CD4-positive, alpha-beta memory T cell (primary cell): ENCODE results near the gene TMEM235. TPM values are rescaled to one million over a fixed set of nuclear protein-coding genes. Genes with fewer than 3 reads are reported as not detected.
"Not testable (repeated sequence)": the region's sequence is repeated elsewhere in the genome, so short reads cannot be mapped to it uniquely, and the experiment has no call there.

Experiments
- CTCF ChIA-PET: fragments of 350-600 bp; sonication (Branson Sonifier 250); formaldehyde crosslinking; loops from one replicate; lab custom pipeline; 2021; ENCODE audit warnings: inconsistent platforms; ENCODE audit not compliant: partially characterized antibody; lab: Charles Lee
- POLR2A ChIA-PET: fragments of 350-600 bp; sonication (Branson Sonifier 250); formaldehyde crosslinking; loops from one replicate; lab custom pipeline; 2021; ENCODE audit not compliant: partially characterized antibody; lab: Charles Lee
- DNase-seq, 5 donors: peaks; one replicate each; pipeline versions ENCODE4 v3.0.0 to v3.0.0-alpha.2; 2020 to 2022; ENCODE audit warnings: mixed read lengths in 1 of 5
- H3K27ac ChIP-seq: one replicate; pipeline ENCODE4 v1.7.0; 2013; ENCODE audit warnings: low read depth, low read length
- H3K27me3 ChIP-seq: 2 replicates; pipeline ENCODE4 v1.7.0; 2013; ENCODE audit warnings: mild to moderate bottlenecking, low read length, moderate library complexity; ENCODE audit not compliant: insufficient read depth
- H3K36me3 ChIP-seq: 2 replicates; pipeline ENCODE4 v1.7.0; 2013; ENCODE audit warnings: mild to moderate bottlenecking, low read length, moderate library complexity; ENCODE audit not compliant: insufficient read depth
- H3K4me1 ChIP-seq: 2 replicates; pipeline ENCODE4 v1.7.0; 2013; ENCODE audit warnings: mild to moderate bottlenecking, low read length, moderate library complexity; ENCODE audit not compliant: insufficient read depth
- H3K4me3 ChIP-seq, 2 donors: one replicate each; pipeline ENCODE4 v1.7.0; 2013; ENCODE audit warnings: low read length in 2 of 2, mild to moderate bottlenecking in 1 of 2
- H3K9me3 ChIP-seq, 2 donors: one replicate each; pipeline ENCODE4 v1.7.0; 2013; ENCODE audit warnings: low read length in 2 of 2, control low read depth in 1 of 2; ENCODE audit not compliant: control insufficient read depth in 1 of 2
- H3K27ac Mint-ChIP-seq, 7 donors: one replicate each; pipeline ENCODE4 v1.8.0; 2020 to 2021; ENCODE audit warnings: mixed read lengths in 7 of 7, mild to moderate bottlenecking in 6 of 7, inconsistent platforms in 3 of 7, moderate library complexity in 3 of 7
- H3K27me3 Mint-ChIP-seq, 2 donors: one replicate each; pipeline ENCODE4 v1.8.0; 2020 to 2021; ENCODE audit warnings: mixed read lengths in 2 of 2
- H3K36me3 Mint-ChIP-seq, 2 donors: one replicate each; pipeline ENCODE4 v1.8.0; 2020 to 2021; ENCODE audit warnings: mixed read lengths in 2 of 2, inconsistent platforms in 1 of 2, mild to moderate bottlenecking in 1 of 2
- H3K4me1 Mint-ChIP-seq, 4 donors: one replicate each; pipeline ENCODE4 v1.8.0; 2020 to 2021; ENCODE audit warnings: mixed read lengths in 4 of 4, mild to moderate bottlenecking in 1 of 4
- H3K4me3 Mint-ChIP-seq, 8 donors: one replicate each; pipeline ENCODE4 v1.8.0; 2020 to 2021; ENCODE audit warnings: mixed read lengths in 8 of 8, mild to moderate bottlenecking in 7 of 8, moderate library complexity in 6 of 8, inconsistent platforms in 3 of 8
- H3K9me3 Mint-ChIP-seq, 8 donors: one replicate each; pipeline ENCODE4 v1.8.0; 2020 to 2021; ENCODE audit warnings: mixed read lengths in 8 of 8, mild to moderate bottlenecking in 5 of 8, inconsistent platforms in 3 of 8, moderate library complexity in 1 of 8
- intact Hi-C: fragments of 100-400 bp; cut with micrococcal nuclease; formaldehyde crosslinking; loops from one replicate; pipeline ENCODE4 v1.15.1; 2023
- polyA plus RNA-seq, 2 donors: library from polyadenylated mRNA; unstranded; fragments of 300-500 nt; fragmentation: Illumina TruSeq; gene quantifications; one replicate each; pipeline ENCODE4 v1.2.3, GENCODE V29; 2021
- total RNA-seq, 2 experiments: library from RNA; stranded (reverse); gene quantifications; one replicate each; pipeline ENCODE4 v1.2.3, GENCODE V29; 2021

The TMEM235 gene
- total and polyA plus RNA-seq, 4 experiments from 2014 or later = not detected

- peaks cover 62% of the 10 kb centered on the region for H3K4me1 ChIP-seq
- no peak for DNase-seq
- H3K4me3 ChIP-seq = peak overlapping the region; percentile 54 to 65
- H3K4me3 Mint-ChIP-seq = peak overlapping the region; percentile 82 to 94 (median 88)
- CTCF ChIA-PET = interaction anchor here (0.7 to 4.9 kb wide), 29 partner anchors 7 to 233 kb away, joined by 3 to 87 read pairs (median 4); partner anchors contain the start of gene TMC8
- peaks cover 0 to 5% (median 0%) of the 10 kb centered on the region in 8 donors for H3K9me3 Mint-ChIP-seq
- peaks cover 0 to 2% of the 10 kb centered on the region in 2 donors for H3K36me3 Mint-ChIP-seq
- no peaks in the 10 kb centered on the region for H3K36me3 ChIP-seq
- peak overlapping the region; percentile 61 for H3K27ac ChIP-seq
- intact Hi-C loops = loop anchor here (1.0 to 5.0 kb wide), 9 partner anchors 21 to 232 kb away; partner anchors contain the start of genes BIRC5, SOCS3 and TMC8
- peaks cover 31 to 59% (median 46%) of the 10 kb centered on the region in 4 donors for H3K4me1 Mint-ChIP-seq
- POLR2A ChIA-PET = interaction anchor here (0.9 to 3.9 kb wide), 24 partner anchors 11 to 293 kb away, joined by 3 to 30 read pairs (median 4); partner anchors contain the start of genes AFMID, SOCS3, TK1 and TMC8
- no peaks in the 10 kb centered on the region for H3K9me3 ChIP-seq
- peak overlapping the region; percentile 96 to 99 (median 98) for H3K27ac Mint-ChIP-seq
- peaks cover 0 to 1% of the 10 kb centered on the region in 2 donors for H3K27me3 Mint-ChIP-seq
- no peaks in the 10 kb centered on the region for H3K27me3 ChIP-seq
These were observed 20.3 kb downstream of the TMEM235 start for GRCh38 chr17:78251773-78252103.

DNA sequence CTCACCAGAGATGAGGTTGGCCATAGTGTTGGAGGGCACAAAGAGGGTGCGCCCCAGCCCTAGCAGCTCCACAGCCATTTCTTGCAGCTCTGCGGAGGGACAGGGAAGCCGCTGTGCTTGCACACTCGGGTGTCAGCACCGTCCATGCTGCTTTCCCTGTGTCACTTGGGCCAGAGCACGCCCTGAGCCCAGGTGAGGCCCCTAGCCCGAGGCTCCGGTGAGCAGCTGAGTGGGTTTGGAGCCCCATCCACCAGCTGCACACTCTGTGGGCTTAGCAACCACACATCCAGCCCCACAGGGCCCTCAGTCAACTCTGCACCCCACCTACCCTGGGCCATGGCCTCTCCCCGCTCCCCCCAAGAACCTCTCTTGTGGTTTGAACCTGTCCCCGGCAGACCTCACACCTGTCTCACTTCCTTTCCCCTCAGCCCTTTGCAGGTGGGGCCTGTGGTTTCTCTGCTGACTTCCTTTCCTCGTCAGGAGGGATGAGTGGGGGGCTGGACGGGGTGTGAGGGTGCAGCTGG is 20.7 kb downstream of the TMEM235 start:
- peak overlapping the region; percentile 96 to 99 (median 98) for H3K27ac Mint-ChIP-seq
- H3K27me3 Mint-ChIP-seq = peaks cover 0 to 1% of the 10 kb centered on the region in 2 donors
- Histone ChIP-seq H3K4me1 (peaks cover 66% of the 10 kb centered on the region), H3K4me3 (peak overlapping the region; percentile 54 to 65), H3K36me3 (no peaks in the 10 kb centered on the region), H3K27ac (peak overlapping the region; percentile 61), H3K9me3 (no peaks in the 10 kb centered on the region), H3K27me3 (no peaks in the 10 kb centered on the region)
- ChIA-PET CTCF (interaction anchor here (1.0 to 4.9 kb wide), 20 partner anchors 7 to 233 kb away, joined by 3 to 87 read pairs (median 6); no protein-coding TSS in a partner anchor), POLR2A (interaction anchor here (0.6 to 3.9 kb wide), 27 partner anchors 11 to 294 kb away, joined by 3 to 30 read pairs (median 4); partner anchors contain the start of genes SOCS3, TMC8 and TNRC6C)
- peaks cover 0 to 2% of the 10 kb centered on the region in 2 donors for H3K36me3 Mint-ChIP-seq
- peaks cover 31 to 60% (median 46%) of the 10 kb centered on the region in 4 donors for H3K4me1 Mint-ChIP-seq
- peaks cover 0 to 5% (median 0%) of the 10 kb centered on the region in 8 donors for H3K9me3 Mint-ChIP-seq
- DNase-seq = peak; percentile 91 to 96 (median 92)
- peak overlapping the region; percentile 82 to 94 (median 88) for H3K4me3 Mint-ChIP-seq
- intact Hi-C loops = loop anchor here (2.0 to 5.0 kb wide), 4 partner anchors 21 to 120 kb away; partner anchors contain the start of genes BIRC5 and TMC8

DNA sequence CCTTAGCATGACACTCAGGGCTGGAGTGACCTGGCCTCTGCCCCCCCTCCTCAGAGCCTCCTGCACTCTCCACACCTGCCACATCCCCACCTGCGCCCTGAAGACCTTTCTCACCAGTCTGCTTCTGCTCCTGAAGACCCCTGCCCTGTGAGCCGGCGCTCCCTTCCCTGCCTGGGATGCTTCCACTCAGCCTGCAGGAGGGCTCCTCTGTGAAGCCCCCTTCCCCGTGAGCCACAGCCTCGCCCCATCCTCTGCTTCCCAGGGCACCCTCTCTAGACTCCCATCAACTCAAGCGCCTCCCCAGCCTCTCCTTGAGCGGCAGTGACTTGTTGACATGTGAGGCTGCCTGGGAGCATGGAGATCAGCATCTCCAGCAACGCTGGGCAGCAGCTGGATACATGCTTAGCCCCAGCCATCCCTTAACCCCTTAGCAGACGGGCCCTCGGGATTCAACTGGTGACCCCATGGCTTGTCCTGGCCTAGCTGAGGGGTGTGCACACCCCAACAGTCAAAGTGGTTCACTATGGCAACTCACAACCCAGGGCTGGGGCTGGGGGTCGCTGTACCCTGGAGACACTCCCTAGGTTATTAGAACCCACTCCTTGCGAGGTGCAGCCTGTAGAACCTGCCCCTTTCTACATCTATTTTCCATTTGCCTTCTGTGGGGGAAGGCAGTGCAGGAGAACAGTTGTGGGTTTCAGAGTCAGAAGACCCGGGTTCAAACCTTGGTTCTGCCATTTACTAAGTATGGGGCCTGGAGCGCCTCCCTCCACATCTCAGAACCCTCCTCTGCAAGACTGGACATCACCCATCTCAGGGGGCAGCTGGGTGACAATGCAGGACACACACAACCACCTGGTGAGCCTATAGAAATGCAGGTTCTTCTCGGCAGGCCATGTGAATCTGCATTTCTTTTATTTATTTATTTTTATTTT is 21.5 kb downstream of the TMEM235 start:
- ChIA-PET CTCF (interaction anchor here (1.2 to 4.9 kb wide), 8 partner anchors 36 to 234 kb away, joined by 4 to 87 read pairs (median 11); no protein-coding TSS in a partner anchor), POLR2A (interaction anchor here (0.6 to 3.9 kb wide), 27 partner anchors 10 to 497 kb away, joined by 3 to 30 read pairs (median 4); partner anchors contain the start of genes SOCS3, TMC8 and TNRC6C)
- H3K4me3 Mint-ChIP-seq = peak overlapping the region; percentile 82 to 94 (median 88)
- peaks cover 0 to 1% of the 10 kb centered on the region in 2 donors for H3K27me3 Mint-ChIP-seq
- no peaks in the 10 kb centered on the region for H3K27me3 ChIP-seq
- H3K36me3 ChIP-seq = no peaks in the 10 kb centered on the region
- DNase-seq = no peak
- peaks cover 0 to 3% (median 0%) of the 10 kb centered on the region in 8 donors for H3K9me3 Mint-ChIP-seq
- peaks cover 74% of the 10 kb centered on the region for H3K4me1 ChIP-seq
- no peaks in the 10 kb centered on the region for H3K9me3 ChIP-seq
- peak overlapping the region; percentile 61 for H3K27ac ChIP-seq
- intact Hi-C loops = loop anchor here (2.0 to 5.0 kb wide), 4 partner anchors 20 to 121 kb away; partner anchors contain the start of genes BIRC5 and TMC8
- peaks cover 0 to 2% of the 10 kb centered on the region in 2 donors for H3K36me3 Mint-ChIP-seq
- peak overlapping the region; percentile 96 to 99 (median 98) for H3K27ac Mint-ChIP-seq
- H3K4me1 Mint-ChIP-seq = peaks cover 34 to 68% (median 54%) of the 10 kb centered on the region in 4 donors
- H3K4me3 ChIP-seq = peak overlapping the region in 1 of 2 donors; percentile 54

DNA sequence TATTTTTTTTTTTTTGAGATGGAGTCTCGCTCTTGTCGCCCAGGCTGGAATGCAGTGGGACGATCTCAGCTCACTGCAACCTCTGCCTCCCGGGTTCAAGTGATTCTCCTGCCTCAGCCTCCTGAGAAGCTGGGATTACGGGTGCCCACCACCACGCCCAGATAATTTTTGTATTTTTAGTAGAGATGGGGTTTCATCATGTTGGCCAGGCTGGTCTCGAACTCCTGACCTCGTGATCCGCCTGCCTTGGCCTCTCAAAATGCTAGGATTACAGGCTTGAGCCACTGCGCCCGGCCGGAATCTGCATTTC is 22.2 kb downstream of the TMEM235 start:
- CTCF ChIA-PET, H3K36me3 Mint-ChIP-seq, H3K27me3 Mint-ChIP-seq, H3K27me3 ChIP-seq, H3K9me3 Mint-ChIP-seq, H3K9me3 ChIP-seq, DNase-seq, H3K36me3 ChIP-seq, H3K27ac ChIP-seq: not testable (repeated sequence)
- intact Hi-C loops = loop anchor here (2.0 to 5.0 kb wide), 4 partner anchors 19 to 121 kb away; partner anchors contain the start of genes BIRC5 and TMC8
- Mint-ChIP-seq H3K27ac (peak overlapping the region in 6 of 7 donors; percentile 87 to 99 (median 94)), H3K4me1 (peaks cover 36 to 74% (median 59%) of the 10 kb centered on the region in 4 donors), H3K4me3 (peak overlapping the region; percentile 71 to 87 (median 83))
- POLR2A ChIA-PET = interaction anchor here (0.7 to 2.5 kb wide), 4 partner anchors 18 to 496 kb away, joined by 3 to 11 read pairs (median 5); partner anchors contain the start of gene TNRC6C
- H3K4me1 ChIP-seq = peaks cover 80% of the 10 kb centered on the region
- H3K4me3 ChIP-seq = peak overlapping the region in 1 of 2 donors; percentile 76

- intact Hi-C loops = loop anchor here (2.0 to 5.0 kb wide), 4 partner anchors 19 to 122 kb away; partner anchors contain the start of genes BIRC5 and TMC8
- H3K27me3 Mint-ChIP-seq = peaks cover 0 to 1% of the 10 kb centered on the region in 2 donors
- H3K9me3 ChIP-seq = no peaks in the 10 kb centered on the region
- no peaks in the 10 kb centered on the region for H3K36me3 ChIP-seq
- H3K4me1 ChIP-seq = peaks cover 85% of the 10 kb centered on the region
- peak overlapping the region; percentile 71 for H3K27ac ChIP-seq
- H3K36me3 Mint-ChIP-seq = peaks cover 0 to 2% of the 10 kb centered on the region in 2 donors
- H3K27me3 ChIP-seq = no peaks in the 10 kb centered on the region
- peaks cover 0 to 3% (median 0%) of the 10 kb centered on the region in 8 donors for H3K9me3 Mint-ChIP-seq
- ChIA-PET POLR2A (interaction anchor here (0.7 to 2.5 kb wide), 7 partner anchors 18 to 496 kb away, joined by 3 to 11 read pairs (median 3); partner anchors contain the start of gene TNRC6C), CTCF (interaction anchor here (1.9 to 2.0 kb wide), 2 partner anchors 107 to 168 kb away, joined by 10 to 11 read pairs; no protein-coding TSS in a partner anchor)
- peak overlapping the region; percentile 17 to 76 for H3K4me3 ChIP-seq
- H3K4me1 Mint-ChIP-seq = peaks cover 36 to 77% (median 60%) of the 10 kb centered on the region in 4 donors
- peak; percentile 75 to 87 (median 78) for DNase-seq
- H3K4me3 Mint-ChIP-seq = peak overlapping the region; percentile 73 to 87 (median 84)
- H3K27ac Mint-ChIP-seq = peak overlapping the region; percentile 92 to 99 (median 96)
These were observed 22.7 kb downstream of the TMEM235 start for GRCh38 chr17:78253946-78254672.
